HepG2 (cell line): ENCODE results near the gene HOXC4. TPM values are rescaled to one million over a fixed set of nuclear protein-coding genes. Genes with fewer than 3 reads are reported as not detected.
A peak's percentile ranks its signal among the peaks of the same experiment; 100 is the strongest.

Experiments used
- ATAC-seq: fragments of 200-7000 bp; cut with Tn5 transposase; 3 replicates; pipeline ENCODE4 v1.9.1; 2020; ENCODE audit warnings: mild to moderate bottlenecking, moderate library complexity
- BruUV-seq: library from RNA; stranded (reverse); fragments of 400-500 nt; replicated peaks from 2 replicates; lab custom pipeline; 2021; lab: Mats Ljungman, UMichigan
- CTCF ChIA-PET: fragments of 300-600 bp; formaldehyde crosslinking; extraction: SDS; loops from one replicate; lab custom pipeline; 2021; ENCODE audit warnings: low total read pairs, inconsistent platforms, low intra/inter-chr PET ratio; lab: Yijun Ruan, JAX
- POLR2A ChIA-PET: fragments of 350-600 bp; sonication (Branson Sonifier 250); formaldehyde crosslinking; loops from one replicate; lab custom pipeline; 2020; ENCODE audit warnings: antibody characterized with exemption, inconsistent platforms; lab: Yijun Ruan, JAX
- DNase-seq: peaks from one replicate; pipeline ENCODE4 v3.0.0-alpha.2; 2015; ENCODE audit warnings: low spot score
- FAIRE-seq: peaks from 3 replicates; lab custom pipeline; 2011; peaks lifted over from hg19 to GRCh38; lab: Jason Lieb, UNC
- H2AFZ ChIP-seq: one replicate; pipeline ENCODE4 v1.6.1; 2011; ENCODE audit warnings: low read length, inconsistent platforms
- H3K27ac ChIP-seq: fragments of 300-600 bp; 3 replicates; pipeline ENCODE4 v1.8.0; 2011; ENCODE audit warnings: mixed run types, mild to moderate bottlenecking, mixed read lengths, low read length, inconsistent platforms; ENCODE audit not compliant: insufficient read depth; ENCODE audit errors: extremely low read length
- H3K27me3 ChIP-seq, 2 experiments: fragments of 200-600 bp in 1 of 2; 2 replicates in 1 of 2; 3 replicates in 1 of 2; pipeline versions ENCODE4 v1.6.0 to v1.8.0; 2011; ENCODE audit warnings: low read length in 2 of 2, mild to moderate bottlenecking in 2 of 2, moderate library complexity in 2 of 2, inconsistent platforms in 1 of 2; ENCODE audit not compliant: insufficient read depth in 2 of 2, control insufficient read depth in 1 of 2
- H3K36me3 ChIP-seq, 2 experiments: fragments of 200-600 bp in 1 of 2; replicated peaks in 1 of 2; 2 replicates in 1 of 2; 3 replicates in 1 of 2; pipeline versions ENCODE4 v1.5.1 to v1.8.0; 2011; ENCODE audit warnings: low read length in 2 of 2, inconsistent platforms in 1 of 2; ENCODE audit not compliant: insufficient read depth in 2 of 2, control insufficient read depth in 1 of 2
- H3K4me1 ChIP-seq: 2 replicates; pipeline ENCODE4 v1.5.1; 2012; ENCODE audit warnings: low read length, inconsistent platforms; ENCODE audit not compliant: insufficient read depth
- H3K4me2 ChIP-seq: 2 replicates; pipeline ENCODE4 v1.6.0; 2011; ENCODE audit warnings: low read depth, low read length, inconsistent platforms
- H3K4me3 ChIP-seq, 3 experiments: fragments of 200-600 bp in 1 of 3; sonication (generic), shearing (Covaris generic) in 1 of 3; replicated peaks in 1 of 3; 2 replicates each; pipeline ENCODE4 v1.5.1; 2011 to 2016; ENCODE audit warnings: low read length in 3 of 3, inconsistent platforms in 2 of 3, low read depth in 2 of 3, mild to moderate bottlenecking in 2 of 3, control low read depth in 1 of 3, mixed read lengths in 1 of 3; ENCODE audit not compliant: insufficient read depth in 1 of 3
- H3K79me2 ChIP-seq: one replicate; pipeline ENCODE4 v1.6.1; 2011; ENCODE audit warnings: low read length, inconsistent platforms; ENCODE audit not compliant: insufficient read depth
- H3K9ac ChIP-seq: 2 replicates; pipeline ENCODE4 v1.6.0; 2011; ENCODE audit warnings: mild to moderate bottlenecking, low read depth, low read length, inconsistent platforms; ENCODE audit not compliant: insufficient read depth
- H3K9me3 ChIP-seq: 2 replicates; pipeline ENCODE4 v1.5.1; 2012; ENCODE audit warnings: mild to moderate bottlenecking, low read length
- H4K20me1 ChIP-seq: 2 replicates; pipeline ENCODE4 v1.6.0; 2011; ENCODE audit warnings: inconsistent platforms, mild to moderate bottlenecking, low read length, moderate library complexity; ENCODE audit not compliant: insufficient read depth
- CENPX ChIP-seq: sonication (generic); formaldehyde crosslinking; IDR thresholded peaks from 2 replicates; pipeline ENCODE4 v1.9.0; 2021; ENCODE audit warnings: mild to moderate bottlenecking, missing genetic modification reagents, moderate library complexity
- E2F2 ChIP-seq: sonication (generic); formaldehyde crosslinking; IDR thresholded peaks from 2 replicates; pipeline ENCODE4 v1.4.0; 2020; ENCODE audit warnings: missing genetic modification reagents, borderline replicate concordance
- ELF3 ChIP-seq: IDR thresholded peaks from 2 replicates; pipeline ENCODE4 v1.6.1; 2016; ENCODE audit warnings: missing genetic modification reagents, missing compliant biosample characterization
- ERF ChIP-seq: IDR thresholded peaks from 2 replicates; pipeline ENCODE4 v1.6.1; 2018; ENCODE audit warnings: missing biosample characterization, missing genetic modification reagents
- HNRNPK ChIP-seq: fragments of 200-400 bp; formaldehyde crosslinking; IDR thresholded peaks from 2 replicates; pipeline ENCODE4 v1.6.1; 2018; ENCODE audit warnings: low read length, low read depth, moderate library complexity, mild to moderate bottlenecking; ENCODE audit not compliant: poor library complexity, severe bottlenecking
- LBX2 ChIP-seq: sonication (generic); formaldehyde crosslinking; IDR thresholded peaks from 2 replicates; pipeline ENCODE4 v1.5.0; 2020; ENCODE audit warnings: missing genetic modification reagents, mild to moderate bottlenecking, borderline replicate concordance
- NFYB ChIP-seq: sonication (generic); formaldehyde crosslinking; IDR thresholded peaks from 2 replicates; pipeline ENCODE4 v1.4.0; 2020; ENCODE audit warnings: missing genetic modification reagents
- PBX3 ChIP-seq: sonication (generic); formaldehyde crosslinking; IDR thresholded peaks from 2 replicates; pipeline ENCODE4 v1.8.1; 2023; ENCODE audit warnings: missing genetic modification reagents, inconsistent platforms, borderline replicate concordance
- RBFOX2 ChIP-seq: fragments of 200-400 bp; formaldehyde crosslinking; IDR thresholded peaks from 2 replicates; pipeline ENCODE4 v1.6.1; 2017; ENCODE audit warnings: low read depth, mild to moderate bottlenecking, low read length
- SOX5 ChIP-seq: IDR thresholded peaks from 2 replicates; pipeline ENCODE4 v1.6.1; 2016; ENCODE audit warnings: borderline replicate concordance
- TAF15 ChIP-seq: fragments of 200-400 bp; formaldehyde crosslinking; IDR thresholded peaks from one replicate; pipeline ENCODE4 v1.6.1; 2018; ENCODE audit warnings: mild to moderate bottlenecking, low read depth, low read length; ENCODE audit not compliant: poor library complexity, severe bottlenecking
- TIGD3 ChIP-seq: sonication (generic); formaldehyde crosslinking; IDR thresholded peaks from 2 replicates; pipeline ENCODE4 v1.5.1; 2020; ENCODE audit warnings: mild to moderate bottlenecking, missing genetic modification reagents, borderline replicate concordance
- ZFYVE20 ChIP-seq: sonication (generic); formaldehyde crosslinking; IDR thresholded peaks from 2 replicates; pipeline ENCODE4 v1.8.0; 2023; ENCODE audit warnings: low read depth, mild to moderate bottlenecking, moderate library complexity, missing genetic modification reagents, borderline replicate concordance
- ZNF205 ChIP-seq: IDR thresholded peaks from 2 replicates; pipeline ENCODE4 v1.6.1; 2018; ENCODE audit warnings: missing biosample characterization, missing genetic modification reagents
- ZNF251 ChIP-seq: sonication (generic); formaldehyde crosslinking; IDR thresholded peaks from 2 replicates; pipeline ENCODE4 v1.9.0; 2021; ENCODE audit warnings: mild to moderate bottlenecking, missing genetic modification reagents
- ZNF280B ChIP-seq: sonication (generic); formaldehyde crosslinking; IDR thresholded peaks from 2 replicates; pipeline ENCODE4 v1.5.0; 2020; ENCODE audit warnings: missing genetic modification reagents, mild to moderate bottlenecking, borderline replicate concordance
- ZNF549 ChIP-seq: sonication (generic); formaldehyde crosslinking; IDR thresholded peaks from 2 replicates; pipeline ENCODE4 v1.5.0; 2020; ENCODE audit warnings: missing genetic modification reagents
- ZNF782 ChIP-seq: sonication (generic); formaldehyde crosslinking; IDR thresholded peaks from 2 replicates; pipeline ENCODE4 v1.4.0; 2020; ENCODE audit warnings: missing genetic modification reagents, mild to moderate bottlenecking, borderline replicate concordance
- WGBS: methylation state at CpG from one replicate; pipeline ENCODE4 v1.1.6; 2017; ENCODE audit warnings: low lambda C conversion rate; 5-methylcytosine and 5-hydroxymethylcytosine counted together
- in situ Hi-C: cut with HindIII; loops from 2 replicates; pipeline ENCODE4 v1.10.0; 2017; ENCODE audit warnings: low pct_unique_long_range_greater_than_20kb; ENCODE audit not compliant: extremely low pct_ligation_motif_present
- intact Hi-C: fragments of 100-400 bp; cut with micrococcal nuclease; formaldehyde crosslinking; loops from one replicate; pipeline ENCODE4 v1.10.0; 2022; ENCODE audit not compliant: unreplicated experiment
- polyA plus RNA-seq, 8 experiments: library from polyadenylated mRNA; depleted of rRNA in 3 of 8; stranded (reverse) in 7 of 8; unstranded in 1 of 8; fragments of >200 nt; fragmentation: Illumina TruSeq in 4 of 8; extraction: Trizol in 4 of 8; gene quantifications; 2 replicates each; pipeline versions ENCODE4 v1.2.1 to v1.2.3, GENCODE V29; 2011 to 2016; ENCODE audit warnings: low read depth in 4 of 8, missing spikeins in 1 of 8, mixed read lengths in 1 of 8; ENCODE audit not compliant: insufficient read depth in 1 of 8
- total RNA-seq, 5 experiments: library from RNA; depleted of rRNA; stranded (reverse); fragments of >200 nt; fragmentation: Illumina TruSeq; extraction: Trizol; gene quantifications; 2 replicates each; pipeline ENCODE4 v1.2.3, GENCODE V29; 2016; ENCODE audit warnings: low read depth in 1 of 5

Gene HOXC4
- total and polyA plus RNA-seq, 2 of the 13 experiments (the other 11 are each of a cell fraction or from before 2014, with no cell fraction given), result not detected

- Histone ChIP-seq H3K4me3 (peak overlapping the region; percentile 49 to 69 (median 60); a peak in 5 of 6 replicates), H3K4me1 (peaks cover 5% of the 10 kb centered on the region; the same call in 1 of the 2 replicates), H3K36me3 (no peaks in the 10 kb centered on the region), H3K4me2 (peak overlapping the region; percentile 81), H3K27ac (no peak overlapping the region), H3K9me3 (no peaks in the 10 kb centered on the region), H3K79me2 (no peaks in the 10 kb centered on the region), H2AFZ (peak overlapping the region; percentile 63), H3K9ac (no peak overlapping the region), H3K27me3 (peaks cover 7 to 58% of the 10 kb centered on the region in 2 experiments), H4K20me1 (no peaks in the 10 kb centered on the region)
- in situ Hi-C loops, result loop anchor here (10.0 kb wide), 1 partner anchor 347 kb away; the partner anchor contains the start of gene GPR84
- FAIRE-seq (no peak), DNase-seq (no peak), ATAC-seq (peak; percentile 85)
- 47% methylated on average over 17 of the region's 34 CpGs for WGBS
- no TSS peak for BruUV-seq
- intact Hi-C loops, result no loop called here
- ChIA-PET CTCF (no interaction called here), POLR2A (interaction anchor here (0.8 kb wide), 1 partner anchor 9 kb away, joined by 3 read pairs; the partner anchor contains the start of gene HOXC8)
- TF ChIP-seq ERF (CRISPR knock-in tag), result no peak
- TF ChIP-seq ZFYVE20, result no peak
- TF ChIP-seq ZNF280B (CRISPR knock-in tag), result 0 out of 2 replicates have a peak, but pooled peaks have one; percentile 47
- no peak for TF ChIP-seq SOX5 (CRISPR knock-in tag)
- no peak for TF ChIP-seq LBX2
- TF ChIP-seq PBX3 (CRISPR knock-in tag), result no peak
- TF ChIP-seq NFYB, result no peak
- peak; percentile 91 for TF ChIP-seq HNRNPK
- no peak for TF ChIP-seq ZNF251
- no peak for TF ChIP-seq ZNF782 (CRISPR knock-in tag)
- peak; percentile 55 for TF ChIP-seq RBFOX2
- TF ChIP-seq CENPX (CRISPR knock-in tag), result no peak
- no peak for TF ChIP-seq TIGD3
- 0 out of 2 replicates have a peak, but pooled peaks have one; percentile 15 for TF ChIP-seq ELF3 (CRISPR knock-in tag)
- TF ChIP-seq ZNF205 (CRISPR knock-in tag), result no peak
- TF ChIP-seq TAF15, result no peak
- no peak for TF ChIP-seq E2F2 (CRISPR knock-in tag)
- no peak for TF ChIP-seq ZNF549 (CRISPR knock-in tag)
These were observed 35.7 kb upstream of the HOXC4 start for GRCh38 chr12:54017878-54018467.
